Stimulated activated CD4-positive, alpha-beta T cell treated with anti-CD3 and anti-CD28 coated beads, Interleukin-2, amount 100 ng/mL, for 48 hours (primary cell): ENCODE data around the gene SLC16A4.
A peak's percentile ranks its signal among the peaks of the same experiment; 100 is the strongest.
"Not testable (repeated sequence)": the region's sequence is repeated elsewhere in the genome, so short reads cannot be mapped to it uniquely, and the experiment has no call there.

Experiments
- DNase-seq, 2 donors: peaks; one replicate each; pipeline ENCODE4 v3.0.0-alpha.2; 2020

SLC16A4 gene

DNA sequence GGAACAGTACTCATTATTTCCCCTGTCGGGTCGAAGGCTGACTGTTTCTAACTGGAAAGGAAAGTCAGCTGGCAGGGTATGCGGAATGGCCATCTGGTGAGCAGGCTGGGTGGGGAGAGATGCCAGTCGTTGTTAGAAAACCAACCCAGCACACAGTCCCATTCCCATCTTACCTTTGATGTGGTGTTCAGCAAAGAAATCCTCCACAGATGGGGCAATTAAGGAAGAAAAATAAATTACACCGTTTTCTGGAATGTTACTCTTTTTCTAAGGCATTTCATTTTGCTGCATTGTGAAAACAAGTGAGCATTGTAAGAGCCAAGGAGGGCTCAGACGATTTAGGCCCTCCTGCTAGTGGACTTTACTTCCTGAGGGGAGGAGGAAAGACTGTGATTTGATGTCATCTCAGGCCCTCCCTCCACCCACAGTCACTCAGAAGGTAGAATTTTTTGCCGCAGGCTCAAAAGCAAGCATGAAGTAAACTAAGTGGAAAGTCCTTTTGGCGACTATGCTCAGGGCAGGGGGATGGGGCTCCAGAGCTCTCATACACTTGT is at the start of gene SLC16A4:
TSS of gene SLC16A4 (minus strand) at position 335 of the 554 bp plus-strand sequence. CDS start 1,703 bp downstream, outside the sequence.
- no peak for DNase-seq

DNA sequence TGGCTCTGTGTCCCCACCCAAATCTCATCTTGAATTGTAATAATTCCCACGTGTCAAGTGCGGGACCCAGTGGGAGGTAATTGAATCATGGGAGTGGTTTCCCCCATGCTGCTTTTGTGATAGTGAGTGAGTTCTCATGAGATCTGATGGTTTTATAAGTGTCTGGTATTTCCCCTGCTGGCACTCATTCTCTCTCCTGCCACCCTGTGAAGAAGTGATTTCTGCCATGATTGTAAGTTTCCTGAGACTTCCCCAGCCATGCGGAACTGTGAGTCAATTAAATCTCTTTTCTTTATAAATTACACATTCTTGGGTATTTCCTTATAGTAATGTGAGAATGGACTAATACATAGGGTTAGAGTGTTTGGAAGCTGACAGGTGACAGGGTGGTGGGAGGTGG is 49.0 kb upstream of the SLC16A4 start:
- DNase-seq: not testable (repeated sequence)

DNA sequence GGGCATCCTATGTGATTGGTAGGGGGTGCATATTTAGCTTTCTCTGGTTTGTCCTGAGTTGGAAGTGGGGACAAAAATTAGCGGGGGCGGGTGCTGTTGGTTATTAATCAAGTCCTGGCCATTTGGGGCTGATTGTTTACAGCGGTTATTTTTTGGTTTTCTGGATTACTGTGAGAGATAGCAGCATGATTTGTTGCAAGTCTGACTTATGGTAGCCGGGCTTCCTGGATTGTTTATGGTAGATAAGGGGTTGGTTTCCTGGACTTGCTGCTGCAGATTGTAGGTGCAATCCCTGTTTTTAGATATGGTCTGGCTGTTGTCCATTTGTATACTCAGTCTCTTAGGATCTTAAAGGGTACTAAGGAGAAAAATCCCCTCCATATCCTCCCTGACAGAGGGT is 48.1 kb upstream of the SLC16A4 start:
- no peak for DNase-seq

DNA sequence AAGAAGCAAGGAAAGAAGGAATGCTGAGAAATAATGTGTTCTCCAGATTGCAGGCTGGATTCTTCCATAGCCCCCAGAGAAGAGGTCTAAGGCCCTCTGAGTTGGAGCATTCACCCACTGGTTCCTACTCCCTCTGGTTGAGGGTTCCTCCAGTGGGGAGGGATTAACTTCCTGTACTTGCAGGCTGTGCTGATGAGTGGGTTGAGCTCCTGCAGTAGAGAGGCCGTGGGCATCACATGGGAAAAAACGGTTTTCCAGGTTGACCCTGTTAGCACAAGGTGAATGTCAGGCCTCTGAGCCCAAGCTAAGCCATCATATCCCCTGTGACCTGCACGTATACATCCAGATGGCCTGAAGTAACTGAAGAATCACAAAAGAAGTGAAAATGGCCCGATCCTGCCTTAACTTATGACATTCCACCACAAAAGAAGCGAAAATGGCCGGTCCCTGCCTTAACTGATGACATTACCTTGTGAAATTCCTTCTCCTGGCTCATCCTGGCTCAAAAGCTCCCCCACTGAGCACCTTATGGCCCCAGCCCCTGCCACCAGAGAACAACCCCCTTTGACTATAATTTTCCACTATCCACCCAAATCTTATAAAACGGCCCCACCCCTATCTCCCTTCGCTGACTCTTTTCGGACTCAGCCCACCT is 46.9 kb upstream of the SLC16A4 start:
- not testable (repeated sequence) for DNase-seq

DNA sequence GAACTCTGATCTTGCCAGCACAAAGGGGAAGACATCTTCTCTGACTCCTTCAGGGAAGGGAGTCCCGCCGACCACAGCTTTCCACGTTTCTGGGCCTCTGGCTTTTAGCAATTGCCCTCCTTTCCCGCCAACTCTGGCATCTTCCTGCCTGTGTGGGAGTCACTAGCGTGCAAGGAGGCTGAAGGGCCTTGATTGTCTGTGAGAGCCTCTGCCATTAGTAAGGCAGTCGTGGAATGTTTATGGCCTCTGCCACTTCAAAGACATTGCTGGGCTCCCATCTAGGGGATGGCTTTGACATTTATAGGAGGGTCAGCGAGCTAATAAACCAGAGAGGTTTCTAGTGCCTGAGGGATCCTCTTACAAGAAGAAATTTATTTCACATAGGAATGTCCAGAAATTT is 45.8 kb upstream of the SLC16A4 start:
- DNase-seq: no peak

DNA sequence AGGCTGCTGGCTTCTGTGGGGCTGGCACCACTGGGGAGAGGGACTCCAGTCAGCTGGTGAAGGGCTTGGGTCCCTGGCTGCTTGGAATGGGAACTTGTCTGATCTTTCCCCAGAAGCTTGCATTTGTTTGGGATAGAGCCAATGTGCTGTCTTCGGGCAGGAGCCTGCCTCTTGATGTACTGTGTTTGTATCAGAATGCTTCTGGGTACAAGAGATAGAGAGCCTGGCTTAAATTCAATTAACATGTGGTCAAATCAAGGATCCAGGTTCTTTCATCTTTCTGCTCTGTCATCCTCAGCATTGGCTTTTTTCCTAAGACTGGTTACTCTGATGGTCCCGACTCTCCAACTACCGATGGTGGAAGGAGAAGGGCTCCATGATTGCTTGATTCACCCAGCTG is 44.1 kb upstream of the SLC16A4 start:
- no peak for DNase-seq

DNA sequence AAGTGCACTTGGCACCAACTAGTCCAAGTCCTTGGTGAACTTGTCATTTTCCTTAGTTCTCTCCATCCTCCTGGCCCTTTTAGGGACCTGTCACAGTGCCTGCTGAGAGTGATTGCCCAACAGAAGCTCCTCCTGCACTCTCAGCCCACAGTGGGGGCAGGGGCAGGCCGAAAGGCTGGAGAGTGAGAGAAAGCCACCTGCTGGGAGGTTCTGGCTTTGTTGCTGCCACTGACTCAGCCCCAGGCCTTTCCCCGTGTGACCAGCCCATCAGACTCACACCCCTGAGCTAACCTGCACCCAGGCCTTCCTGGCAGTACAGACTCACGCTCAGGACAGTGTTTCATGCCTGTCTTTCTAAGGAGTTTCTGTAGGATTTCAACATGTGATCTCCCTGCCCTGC is 43.0 kb upstream of the SLC16A4 start:
- no peak for DNase-seq

DNA sequence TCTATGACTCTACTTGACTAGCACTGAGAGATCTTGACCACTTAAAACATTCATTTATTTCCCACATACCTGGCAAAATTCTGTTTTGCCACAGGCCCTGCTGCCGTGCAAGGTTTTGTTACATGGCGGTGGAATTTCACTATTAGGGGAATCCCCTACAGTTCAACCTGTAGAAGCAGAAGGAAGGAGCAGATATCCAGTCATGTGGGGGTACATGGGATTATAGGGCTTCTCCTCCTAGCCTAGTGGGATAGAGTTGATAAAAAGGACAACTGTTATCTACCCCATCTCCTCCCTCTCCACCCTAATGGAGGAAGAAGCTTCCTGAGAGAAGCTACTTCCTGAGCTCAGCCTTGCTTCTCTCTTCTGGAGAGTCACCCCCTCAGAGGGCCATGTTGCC is 42.4 kb upstream of the SLC16A4 start:
- no peak for DNase-seq

DNA sequence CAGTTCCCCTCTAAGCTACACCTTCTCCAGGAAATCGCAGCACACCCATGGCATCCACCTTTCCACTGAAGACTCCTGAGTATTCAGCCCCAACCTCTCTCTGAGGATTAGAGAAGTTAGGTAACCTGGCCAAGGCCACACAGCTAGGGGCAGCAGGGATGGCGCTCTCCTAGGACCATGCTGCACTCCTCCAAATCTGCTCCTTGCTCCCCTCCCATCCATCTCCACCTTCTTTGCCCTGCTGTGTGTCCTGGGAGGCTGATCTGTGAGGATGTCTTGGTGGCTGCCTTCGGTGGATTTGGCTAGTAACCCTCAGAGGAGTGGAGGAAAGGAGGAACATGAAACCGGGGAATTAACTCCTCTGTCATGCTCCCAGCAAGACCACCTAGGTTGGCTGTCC is 40.1 kb upstream of the SLC16A4 start:
- no peak for DNase-seq

DNA sequence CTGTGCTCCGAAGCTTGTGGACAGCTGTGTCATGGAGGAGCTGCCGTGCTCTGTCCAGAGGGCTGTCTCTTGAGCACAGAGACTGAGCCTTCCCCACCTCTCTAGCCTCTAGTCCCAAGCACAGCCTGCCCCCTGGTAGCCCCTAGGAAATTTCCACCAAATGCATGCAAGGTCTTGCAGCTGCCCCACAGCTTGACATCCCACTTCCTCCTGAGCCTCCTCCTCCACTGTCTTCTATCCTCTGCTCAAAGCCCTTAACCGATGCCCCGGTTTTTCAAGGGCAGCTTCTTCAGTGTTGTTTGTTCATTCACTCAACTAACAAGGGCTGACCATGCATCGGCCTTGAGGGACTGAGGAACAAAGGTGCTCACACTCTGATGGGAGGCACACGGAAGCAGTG is 39.5 kb upstream of the SLC16A4 start:
- DNase-seq: no peak

DNA sequence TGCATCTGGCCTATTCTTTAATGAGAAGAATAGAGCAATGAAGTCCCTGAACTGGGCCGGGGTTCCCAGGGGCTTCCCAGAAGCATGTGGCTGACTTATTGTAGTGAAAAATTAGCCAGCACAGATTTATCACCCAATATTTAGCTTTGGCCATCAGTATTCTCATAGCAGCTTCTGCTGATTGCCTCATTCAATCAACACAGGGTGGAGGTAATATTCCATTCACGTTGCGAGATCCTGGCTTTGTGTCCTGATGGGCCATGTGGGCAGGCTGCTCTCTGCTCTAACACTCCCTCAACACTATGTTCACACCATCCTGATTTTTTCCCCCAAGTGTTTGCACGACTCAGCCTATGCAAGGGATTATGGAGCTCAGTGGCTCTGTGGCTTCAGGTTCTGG is 38.1 kb upstream of the SLC16A4 start:
- no peak for DNase-seq

DNA sequence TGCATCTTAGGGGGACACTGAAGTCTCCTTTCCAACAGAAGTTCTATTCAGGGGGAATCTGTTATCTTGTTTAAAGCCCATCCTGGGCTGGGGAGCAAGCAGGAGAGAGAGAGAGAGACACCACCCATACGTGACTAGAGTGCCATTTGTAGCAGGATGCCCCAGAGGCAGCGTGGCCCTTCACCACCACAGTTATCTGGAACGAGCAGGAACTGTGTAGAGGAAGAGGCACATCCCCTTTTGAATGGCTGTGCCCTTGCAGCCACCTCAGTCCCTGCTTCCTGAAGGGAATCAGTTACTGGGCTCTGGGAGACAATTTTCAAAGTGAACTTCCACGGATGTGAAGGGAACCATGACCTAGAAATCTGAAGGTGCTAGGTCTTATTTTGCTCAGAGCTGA is 36.0 kb upstream of the SLC16A4 start:
- DNase-seq: no peak

DNA sequence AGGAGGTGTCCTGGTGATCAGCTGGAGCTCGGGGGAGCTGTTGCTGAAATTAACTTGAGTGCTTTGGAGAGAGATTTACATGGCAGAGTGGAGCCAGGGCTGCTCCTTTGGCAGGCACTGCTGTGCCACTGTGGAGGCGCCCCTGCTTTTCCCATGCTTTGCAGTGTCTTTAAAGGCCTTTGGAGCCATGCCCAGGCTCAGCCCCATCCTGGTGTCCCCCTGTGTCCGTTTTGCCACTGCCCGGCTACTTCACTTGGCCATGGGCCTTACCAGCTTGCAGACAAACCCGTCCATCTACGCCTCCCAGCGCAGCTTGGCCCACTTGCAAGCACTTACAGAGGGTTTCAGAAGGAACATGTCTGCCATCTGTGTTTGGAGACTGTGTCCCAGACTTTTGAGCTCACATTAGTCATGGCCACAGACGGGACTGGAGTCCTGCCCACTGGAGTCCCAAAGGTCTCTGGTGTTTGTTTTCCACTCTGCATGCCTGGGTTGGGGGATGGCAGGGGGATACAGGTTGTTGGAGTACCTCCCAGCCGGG is 34.9 kb upstream of the SLC16A4 start:
- DNase-seq: no peak

DNA sequence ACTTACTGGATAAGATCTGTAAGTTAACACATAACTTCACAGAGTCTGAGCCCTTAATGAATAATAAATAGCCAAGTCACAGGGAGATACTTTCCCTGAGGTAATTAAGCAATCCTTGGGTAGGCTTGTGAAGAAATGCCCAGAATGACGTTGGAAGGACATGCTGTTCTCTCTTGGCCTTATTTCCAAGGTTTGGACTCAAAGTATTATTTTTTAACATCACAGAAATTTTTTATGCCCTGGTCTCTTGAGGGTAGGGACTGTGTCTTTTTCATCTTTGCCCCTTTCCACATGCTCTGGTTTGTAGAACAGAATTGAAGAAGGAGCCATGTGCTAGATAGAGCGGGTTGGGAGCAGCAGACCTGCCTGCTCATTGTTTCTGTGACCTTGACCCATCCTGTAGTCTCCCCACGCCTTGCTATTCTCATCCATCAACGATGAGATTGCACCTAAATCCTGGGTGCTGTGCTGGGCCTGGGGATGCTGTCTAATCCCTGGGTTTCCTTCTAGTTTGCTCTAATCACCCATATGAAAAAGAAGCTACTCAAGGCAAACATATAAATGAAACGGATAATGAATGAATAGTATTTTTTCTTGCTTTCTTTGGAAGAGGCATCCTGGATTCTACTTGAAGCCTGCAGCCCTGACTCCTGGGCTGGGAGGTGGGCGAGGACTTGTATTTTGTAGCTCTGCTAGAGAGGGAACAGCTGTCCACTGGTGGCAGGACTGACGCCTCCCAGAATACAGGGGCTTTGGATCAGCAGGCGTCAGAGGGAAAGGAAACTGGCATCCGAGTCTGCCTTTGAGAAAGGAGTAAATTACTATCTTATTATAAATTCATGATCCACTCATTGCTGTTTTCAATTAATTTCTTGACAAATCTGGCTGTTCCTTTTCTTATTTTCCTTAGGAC is 34.1 kb upstream of the SLC16A4 start:
- DNase-seq: no peak

DNA sequence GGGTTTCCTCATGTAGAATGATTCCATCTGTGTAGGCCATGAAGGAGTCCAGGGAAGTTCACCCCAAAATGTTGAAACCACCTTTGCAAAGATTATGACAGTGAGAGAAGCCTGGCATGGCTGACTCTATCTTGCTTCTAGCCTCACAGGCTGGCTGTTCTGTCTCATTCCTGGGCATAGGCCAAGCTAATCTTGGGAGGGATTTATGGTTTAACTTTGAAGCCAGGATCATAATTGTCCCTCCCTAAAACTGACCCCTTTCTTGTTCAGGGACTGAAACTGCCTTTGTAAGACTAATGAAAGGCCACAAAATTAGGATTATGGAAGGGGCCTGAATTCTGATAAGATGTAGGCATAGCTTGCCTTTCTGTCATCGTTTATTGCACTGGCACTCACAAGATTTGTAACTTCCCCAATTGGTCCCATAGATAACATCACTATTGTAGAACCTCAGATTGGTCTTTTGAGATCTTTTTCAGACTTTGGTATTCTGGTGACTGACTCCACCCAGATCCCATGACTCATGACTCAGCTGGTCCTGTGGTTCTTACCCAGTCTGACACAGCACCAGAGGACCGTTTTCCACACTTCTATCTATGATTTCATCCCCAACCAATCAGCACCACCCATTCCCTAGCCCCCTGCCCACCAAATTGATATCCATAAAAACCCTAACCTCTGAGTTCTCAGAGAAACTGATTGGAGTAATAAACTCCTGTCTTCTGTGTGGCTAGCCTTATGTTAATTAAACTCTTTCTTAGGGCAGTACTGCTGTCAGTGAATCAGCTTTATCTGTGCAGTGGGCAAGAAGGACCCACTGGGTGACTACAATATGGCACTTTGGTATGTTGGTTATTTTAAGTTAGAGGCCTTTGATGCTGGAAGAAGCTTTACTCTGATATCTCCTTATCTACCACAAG is 30.3 kb upstream of the SLC16A4 start:
- DNase-seq: no peak

DNA sequence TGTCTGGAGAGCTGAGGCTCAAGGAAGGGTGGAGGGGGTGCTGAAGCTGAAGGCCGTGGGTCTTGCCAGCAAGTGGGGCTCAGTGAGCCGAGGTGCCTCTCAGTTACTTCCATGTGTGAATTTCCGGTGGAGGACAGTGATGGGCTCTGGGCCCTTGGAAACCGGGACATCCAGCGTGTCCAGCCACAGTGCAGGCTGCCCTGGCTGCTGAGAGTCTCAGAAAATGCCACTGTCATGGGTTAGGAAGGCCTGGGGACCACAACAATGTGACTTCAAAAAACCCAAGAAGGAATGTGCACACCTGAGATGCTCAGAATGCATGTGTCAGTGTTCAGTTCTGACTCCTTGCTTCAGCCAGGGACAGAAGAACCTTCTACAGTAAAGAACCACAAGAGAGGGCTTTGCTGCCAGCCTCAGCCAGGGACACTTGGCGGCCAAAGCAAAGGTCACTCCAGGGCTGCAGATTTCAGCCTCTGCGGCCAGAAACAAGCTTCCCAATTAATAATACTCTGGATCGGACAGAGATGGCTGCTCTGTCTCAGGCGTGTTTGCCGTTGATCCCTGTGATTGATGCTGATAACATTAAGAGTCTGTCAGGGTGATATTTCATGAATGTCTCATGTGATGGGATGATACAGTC is 29.3 kb upstream of the SLC16A4 start:
- no peak for DNase-seq

DNA sequence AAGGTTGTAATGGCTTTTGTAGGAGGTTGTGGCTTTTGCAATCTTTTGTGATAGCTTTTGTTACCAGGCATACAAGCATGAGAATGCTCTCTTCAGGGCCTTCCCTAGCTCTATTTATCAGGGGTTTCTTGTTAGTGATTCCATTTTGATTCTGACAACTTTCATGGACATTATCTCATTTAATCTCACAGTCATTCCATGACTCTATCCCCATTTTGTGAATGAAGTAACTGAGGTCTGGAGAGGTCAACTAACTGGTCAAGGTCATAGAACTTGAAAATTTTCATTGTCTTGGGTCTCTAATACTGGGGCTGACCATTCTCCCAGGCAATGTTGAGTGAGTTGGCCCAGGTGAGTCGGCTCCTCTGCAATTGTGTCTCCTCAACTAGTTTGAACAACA is 27.9 kb upstream of the SLC16A4 start:
- no peak for DNase-seq

DNA sequence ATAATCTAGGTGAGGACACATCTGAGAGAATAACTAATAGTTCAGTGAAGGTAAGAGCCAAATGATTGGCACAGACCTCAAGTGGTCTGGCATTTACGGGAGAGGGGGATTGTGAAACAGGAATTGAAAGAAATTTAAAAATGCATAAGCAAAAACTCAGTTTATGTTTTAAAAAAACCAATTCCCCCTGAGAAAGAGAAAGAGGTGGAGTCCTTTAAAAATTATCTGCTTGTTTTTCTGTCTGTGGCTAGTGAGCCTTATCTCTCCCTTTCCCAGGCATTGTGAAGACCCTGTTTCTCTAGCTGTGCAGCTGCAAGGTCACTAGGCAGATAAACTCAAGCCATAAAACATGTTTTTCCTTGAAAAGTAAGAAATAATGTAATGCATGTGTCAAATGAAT is 22.2 kb upstream of the SLC16A4 start:
- DNase-seq: not testable (repeated sequence)

DNA sequence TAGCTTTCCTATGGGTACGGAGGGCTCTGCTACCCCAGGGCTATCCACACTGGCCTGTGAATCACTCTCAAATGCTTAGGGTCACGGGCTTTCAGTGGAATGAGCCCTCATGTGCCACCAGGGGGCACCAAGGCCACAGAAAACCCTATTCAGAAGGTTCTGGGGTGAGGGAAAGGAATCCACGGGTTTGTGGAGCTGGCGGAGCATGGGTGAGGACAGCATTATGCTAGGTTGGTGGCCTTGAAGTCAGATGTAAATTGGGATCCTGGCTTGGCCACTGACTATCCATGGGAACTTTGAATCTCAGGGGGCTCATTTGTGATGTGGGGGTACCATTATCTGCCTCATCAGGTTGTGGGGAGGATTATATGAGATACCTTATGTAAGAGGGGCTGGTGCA is 21.8 kb upstream of the SLC16A4 start:
- peak; percentile 52 to 57 for DNase-seq

DNA sequence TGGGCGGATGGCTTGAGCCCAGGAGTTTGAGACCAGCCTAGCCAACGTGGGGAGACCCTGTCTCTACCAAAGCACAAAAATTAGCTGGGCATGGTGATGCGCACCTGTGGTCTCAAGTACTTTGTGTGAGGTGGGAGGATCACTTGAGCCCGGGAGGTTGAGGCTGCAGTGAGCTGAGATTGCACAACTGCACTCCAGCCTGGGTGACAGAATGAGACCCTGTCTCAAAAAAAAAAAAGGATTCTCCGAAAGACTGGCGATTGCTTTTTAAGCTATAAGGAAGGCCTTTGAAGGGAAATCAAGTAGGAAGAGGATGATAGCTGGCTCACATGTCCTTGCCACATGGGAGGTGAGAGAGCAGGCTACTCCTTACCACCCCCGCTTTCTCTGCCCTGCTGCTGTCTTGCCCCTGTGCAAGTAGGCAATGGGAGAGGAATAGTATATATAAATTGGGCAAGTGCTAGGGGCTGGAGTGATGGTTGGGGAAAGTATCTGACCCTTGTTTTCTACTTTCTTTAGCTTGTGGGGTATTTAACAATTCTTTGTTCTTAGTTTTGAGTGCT is 20.4 kb upstream of the SLC16A4 start:
- no peak for DNase-seq

DNA sequence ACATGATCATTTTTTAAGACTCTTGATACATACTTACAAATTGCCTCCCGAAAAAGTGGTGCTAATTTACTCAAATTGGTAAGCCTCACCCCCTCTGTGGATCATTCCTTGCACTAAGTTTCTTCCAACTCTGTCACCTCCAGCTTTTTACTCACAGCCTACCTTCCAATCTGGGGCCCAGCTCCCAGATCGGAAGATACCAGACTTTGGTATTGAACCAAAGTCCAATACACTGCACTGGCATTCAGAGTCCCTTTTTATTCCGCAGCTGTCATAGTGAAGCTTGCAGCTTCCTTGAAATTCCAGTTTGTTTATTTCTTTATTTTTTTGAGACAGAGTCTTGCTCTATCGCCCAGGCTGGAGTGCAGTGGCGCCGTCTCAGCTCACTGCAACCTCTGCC is 18.5 kb upstream of the SLC16A4 start:
- no peak for DNase-seq

DNA sequence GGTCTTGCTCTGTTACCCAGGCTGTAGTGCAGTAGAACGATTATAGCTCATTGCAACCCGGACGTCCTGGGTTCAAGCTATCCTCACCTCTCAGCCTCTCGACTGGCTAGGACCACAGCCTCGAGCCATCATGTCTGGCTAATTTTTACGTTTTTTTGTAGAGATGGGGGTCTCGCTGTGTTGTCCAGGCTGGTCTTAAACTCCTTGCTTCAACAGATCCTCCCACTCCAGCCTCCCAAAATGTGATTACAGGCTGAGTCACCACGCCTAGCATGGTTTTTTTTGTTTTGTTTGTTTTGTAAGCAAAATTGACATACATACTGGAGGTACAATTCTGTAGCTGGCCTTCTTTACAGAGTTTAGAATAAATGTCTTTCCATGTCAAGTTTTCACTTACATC is 17.7 kb upstream of the SLC16A4 start:
- DNase-seq: no peak
